HG03571 (cell line): Measurements from ENCODE around the gene FBXO46.

Experiments used
- ATAC-seq: cut with Tn5 transposase; IDR thresholded peaks from one replicate; pipeline ENCODE4 v1.9.1; 2021; ENCODE audit not compliant: unreplicated experiment

Gene FBXO46, protein sequence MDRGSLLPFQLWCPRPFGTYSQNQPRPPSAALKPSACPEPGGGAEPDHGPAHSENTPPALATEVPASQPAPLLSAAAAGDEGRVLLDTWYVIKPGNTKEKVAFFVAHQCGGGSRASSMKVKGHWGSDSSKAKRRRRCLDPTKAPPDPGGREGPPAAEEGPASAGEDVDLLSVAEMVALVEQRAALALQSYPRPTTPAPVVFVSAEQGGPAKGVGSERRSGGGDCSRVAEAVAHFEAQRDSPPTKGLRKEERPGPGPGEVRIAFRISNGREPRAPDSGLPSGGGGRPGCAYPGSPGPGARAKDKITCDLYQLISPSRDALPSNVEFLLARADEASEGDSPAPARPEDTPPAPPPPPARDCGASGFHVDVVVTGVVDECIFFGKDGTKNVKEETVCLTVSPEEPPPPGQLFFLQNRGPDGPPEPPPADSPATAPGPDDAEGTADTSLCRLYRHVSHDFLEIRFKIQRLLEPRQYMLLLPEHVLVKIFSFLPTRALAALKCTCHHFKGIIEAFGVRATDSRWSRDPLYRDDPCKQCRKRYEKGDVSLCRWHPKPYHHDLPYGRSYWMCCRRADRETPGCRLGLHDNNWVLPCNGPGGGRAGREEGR

DNA sequence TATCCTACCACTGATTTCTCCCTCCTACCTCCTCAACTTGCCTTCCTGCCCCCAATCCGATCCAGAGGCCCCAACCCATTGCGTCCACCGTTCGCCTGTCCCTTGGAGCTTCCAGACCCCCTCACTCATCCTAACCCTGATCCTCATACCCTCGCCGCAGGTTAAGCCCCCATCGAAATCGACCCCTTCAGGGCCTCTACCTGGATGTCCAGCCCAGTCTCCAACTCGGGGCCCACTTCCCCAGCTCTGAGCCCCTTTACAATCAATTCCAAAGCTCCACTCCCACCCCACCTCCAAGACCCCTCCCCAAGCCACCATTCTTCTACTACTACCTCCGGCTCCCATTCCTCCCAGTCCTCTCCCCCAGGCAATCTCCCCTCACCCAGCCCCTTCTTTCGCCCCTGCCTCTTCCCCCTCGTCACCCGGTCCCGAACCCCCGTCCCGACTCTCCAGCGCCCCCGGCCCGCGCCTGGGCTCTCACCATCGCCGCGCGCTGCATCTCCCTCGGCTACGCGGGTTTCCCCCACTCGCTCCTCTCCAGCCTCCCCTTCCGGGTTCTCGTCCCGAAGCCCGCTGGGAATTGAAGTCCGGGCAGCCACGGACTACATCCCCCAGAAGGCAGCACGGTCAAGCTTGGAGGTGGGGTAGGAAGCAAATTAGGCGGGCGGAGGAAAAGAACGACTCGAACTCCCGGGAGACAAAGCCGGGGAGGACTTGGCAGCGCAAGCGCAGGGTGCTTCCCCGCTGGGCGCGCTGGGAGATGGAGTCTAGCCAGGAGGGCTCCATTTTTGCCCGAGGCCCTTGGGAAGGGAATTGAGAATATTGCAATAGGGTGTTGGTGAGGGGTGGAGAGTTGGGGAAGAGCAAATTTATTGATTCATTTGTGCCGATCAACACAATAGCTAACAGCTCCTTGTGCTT lies at the start of gene FBXO46:
Gene FBXO46 (minus strand): TSS at position 529 of the 921 bp plus-strand sequence. CDS start 17,401 bp downstream, outside the sequence.
- ATAC-seq, result peak; percentile 76

DNA sequence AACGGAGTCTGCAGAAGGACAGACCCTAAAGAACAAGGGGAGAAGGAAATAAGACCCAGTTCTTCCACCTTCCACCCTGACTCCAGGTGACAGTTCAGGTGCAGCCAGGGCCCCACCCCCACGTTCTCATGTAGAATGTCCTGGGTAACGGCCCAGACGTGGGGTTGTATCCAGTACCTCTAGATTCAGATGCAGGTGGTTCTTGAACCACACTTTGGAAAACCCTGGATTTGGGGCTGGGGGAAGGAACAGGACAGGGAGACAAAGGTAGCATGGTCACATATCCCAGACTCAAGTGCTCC lies 49.4 kb upstream of the FBXO46 start:
- no peak for ATAC-seq

DNA sequence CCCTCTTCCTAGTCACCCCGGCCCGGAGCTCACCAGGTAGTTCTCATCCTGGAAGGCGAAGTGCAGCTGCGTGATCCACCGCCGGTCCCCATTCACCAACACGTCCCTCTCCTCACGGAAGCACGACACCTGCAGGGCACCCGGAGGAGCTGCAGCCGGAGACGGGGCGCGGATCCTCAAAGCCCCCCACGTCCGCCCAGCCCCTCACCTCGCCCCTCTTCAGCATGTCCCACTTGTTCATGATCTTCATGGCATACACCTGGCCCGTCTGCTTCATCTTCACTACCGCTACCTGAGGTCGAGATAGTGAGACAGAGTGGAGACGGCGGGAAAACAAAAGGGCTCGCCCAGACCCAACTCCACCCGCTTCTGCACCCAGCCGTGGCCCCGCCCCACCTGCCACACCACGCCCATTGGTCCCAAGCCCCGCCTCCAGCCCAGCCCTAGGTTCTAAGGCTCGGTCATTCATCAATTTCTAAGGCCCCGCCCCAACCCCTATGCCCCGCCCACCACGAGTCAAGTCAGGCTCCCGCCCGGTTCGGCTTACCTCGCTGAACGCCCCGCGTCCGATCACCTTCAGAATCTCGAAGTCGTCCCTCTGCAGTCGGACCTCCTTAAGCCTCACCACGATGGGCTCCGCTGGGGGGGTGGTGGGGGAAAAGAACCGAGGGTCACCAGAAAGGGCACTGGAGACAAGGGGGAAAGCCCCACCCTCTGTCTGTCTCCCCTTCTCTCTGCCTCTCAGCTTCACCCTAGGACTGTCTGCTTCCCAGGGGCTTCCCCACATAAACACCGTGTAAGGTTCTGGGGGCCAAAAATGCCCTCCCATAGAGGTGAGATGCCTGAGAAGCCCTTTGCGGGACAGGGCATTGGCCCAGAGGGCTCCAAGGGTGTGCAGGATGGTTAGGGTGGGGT lies 48.8 kb upstream of the FBXO46 start:
- peak; percentile 65 for ATAC-seq

DNA sequence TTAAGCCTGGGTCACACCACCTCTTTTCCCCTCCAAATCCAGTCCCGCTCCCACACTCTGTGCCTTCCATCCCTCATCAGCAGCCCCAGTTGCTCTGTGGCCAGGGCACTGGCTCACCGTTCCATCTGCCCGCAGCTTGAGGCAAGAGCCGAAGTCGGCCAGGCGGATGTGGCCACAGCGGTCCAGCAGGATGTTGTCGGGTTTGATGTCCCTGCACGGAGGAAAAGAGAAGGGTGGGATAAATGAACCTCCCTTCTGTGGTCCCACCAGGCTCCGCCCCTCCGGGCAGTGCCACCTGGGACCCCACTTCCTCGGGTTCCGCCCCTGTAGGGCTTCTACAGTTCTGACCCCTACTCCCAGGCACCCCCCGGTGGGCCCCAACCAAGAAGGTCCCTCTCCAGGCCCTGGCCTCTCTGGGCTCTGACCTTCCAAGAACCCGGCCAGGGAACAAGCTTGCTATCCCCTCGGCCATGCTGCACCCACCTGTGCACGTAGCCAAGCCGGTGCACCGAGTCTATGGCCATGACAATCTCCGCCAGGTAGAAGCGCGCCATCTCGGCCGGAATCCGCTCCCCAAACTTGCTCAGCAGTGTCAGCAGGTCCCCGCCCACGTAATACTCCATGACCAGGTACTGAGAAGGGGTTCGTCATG lies 47.4 kb upstream of the FBXO46 start:
- no peak for ATAC-seq

DNA sequence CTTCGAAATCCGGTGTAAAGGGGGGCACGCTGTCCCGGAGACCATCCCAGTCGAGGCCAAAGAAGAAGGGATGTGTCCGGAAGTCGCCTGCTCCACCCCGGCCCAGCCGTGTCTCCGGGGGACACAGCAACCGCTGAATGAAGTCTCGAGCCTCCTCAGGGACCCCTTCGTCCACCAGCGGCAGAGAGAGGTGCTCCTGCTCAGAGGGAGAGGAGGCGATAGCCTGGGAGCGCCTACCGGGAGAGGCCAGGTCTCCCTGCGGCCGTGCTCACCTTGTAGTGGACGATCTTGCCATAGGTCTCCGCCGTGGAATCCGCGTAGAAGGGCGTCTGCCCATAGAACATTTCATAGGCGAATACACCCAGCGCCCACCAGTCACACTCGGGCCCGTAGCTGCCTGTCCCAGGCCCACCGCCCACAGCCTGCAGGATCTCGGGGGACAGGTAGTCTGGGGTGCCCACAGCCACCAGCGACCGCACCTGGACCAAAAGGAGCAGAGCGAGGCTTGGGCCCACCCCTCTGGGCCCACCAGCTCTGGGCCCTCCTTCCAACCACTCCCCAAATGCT lies 46.8 kb upstream of the FBXO46 start:
- ATAC-seq, result no peak

DNA sequence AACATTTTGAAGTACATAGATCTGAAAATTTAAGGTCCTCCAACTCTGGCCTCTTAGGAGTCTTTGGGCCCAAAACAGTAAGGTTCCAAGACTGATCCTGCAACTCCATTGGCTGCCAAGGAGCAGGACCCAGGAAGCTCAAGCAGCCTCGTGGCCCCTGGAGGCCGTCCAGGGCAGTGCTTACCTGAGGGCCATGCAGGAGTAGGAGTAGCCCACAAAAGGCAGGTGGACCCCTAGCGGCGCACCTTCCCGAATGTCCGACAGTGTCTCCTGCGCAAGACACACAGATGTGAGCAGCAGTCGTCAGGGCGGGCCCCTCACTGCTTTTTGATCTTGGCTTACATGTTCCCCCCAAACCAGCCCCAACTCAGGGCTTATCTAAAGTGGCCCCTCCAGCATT lies 44.1 kb upstream of the FBXO46 start:
- ATAC-seq, result no peak

DNA sequence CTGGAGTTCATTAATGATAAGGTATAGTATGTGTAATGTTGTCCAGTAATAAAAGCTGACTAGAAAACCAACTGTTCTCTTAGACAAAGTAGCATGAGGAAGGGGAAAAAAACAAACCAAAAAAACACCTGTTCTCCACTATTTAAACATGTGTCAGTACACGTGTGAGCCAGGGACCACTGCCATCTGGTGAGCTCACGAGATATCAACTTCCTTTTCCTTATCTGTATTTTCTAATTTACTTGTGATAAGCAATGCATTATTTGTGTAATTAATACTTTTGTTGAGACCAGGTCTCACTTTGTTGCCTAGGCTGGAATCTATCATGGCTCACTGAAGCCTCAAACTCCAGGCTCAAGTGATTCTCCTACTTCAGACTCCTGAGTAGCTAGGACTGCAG lies 42.7 kb upstream of the FBXO46 start:
- ATAC-seq, result no peak

DNA sequence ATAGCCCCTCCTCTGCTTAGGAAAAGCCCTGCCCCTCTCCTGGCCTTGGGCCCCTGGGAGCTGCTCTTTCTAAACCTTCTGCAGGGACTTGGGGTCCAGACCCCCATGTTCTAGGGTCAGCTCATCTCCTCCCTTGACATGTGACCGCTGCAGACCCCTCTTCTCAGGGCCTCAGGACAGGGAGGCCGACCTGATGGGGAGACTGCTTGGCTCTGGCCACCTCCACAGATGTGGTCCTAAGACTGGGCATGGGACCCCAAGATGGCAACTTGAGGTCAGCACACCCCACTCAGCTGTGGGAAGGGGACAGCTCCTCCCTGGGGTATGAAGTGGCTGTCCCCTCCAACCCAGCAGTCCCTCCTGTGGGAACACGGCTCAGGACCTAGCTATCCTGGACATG lies 42.2 kb upstream of the FBXO46 start:
- ATAC-seq, result no peak

DNA sequence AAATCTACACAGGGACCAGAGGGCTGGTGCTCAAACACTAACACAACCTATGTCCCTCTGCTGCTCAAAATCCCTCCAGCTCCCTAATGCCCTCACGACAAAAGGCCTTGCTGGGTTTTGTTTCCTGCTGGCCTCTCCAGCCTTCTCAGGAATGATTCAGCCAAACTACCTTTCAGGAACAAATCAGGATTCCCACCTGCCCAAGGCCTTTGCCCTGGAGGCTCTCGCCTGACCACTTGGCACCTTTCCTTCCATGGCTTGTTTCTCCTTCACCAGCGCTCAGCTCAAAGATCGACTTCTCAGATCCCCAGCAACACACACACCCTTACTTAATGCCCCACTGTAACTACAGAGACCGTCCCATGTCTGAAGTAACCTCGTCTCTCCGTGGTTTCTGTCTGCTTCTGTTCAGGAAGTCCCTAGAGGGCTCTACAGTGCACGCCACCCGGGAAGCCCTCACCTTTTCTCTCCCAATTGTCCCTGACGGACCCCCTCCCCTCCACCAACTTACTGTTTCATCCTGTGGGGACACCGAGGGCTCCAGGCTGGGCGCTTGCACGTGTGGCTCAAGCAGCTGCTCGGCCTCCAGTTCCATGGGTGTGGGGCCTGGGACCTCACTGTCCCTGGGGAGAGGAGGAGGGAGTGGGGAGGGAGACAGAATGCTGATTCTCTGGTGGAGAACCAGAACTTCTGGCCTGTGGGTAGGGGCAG lies 41.6 kb upstream of the FBXO46 start:
- ATAC-seq, result no peak

DNA sequence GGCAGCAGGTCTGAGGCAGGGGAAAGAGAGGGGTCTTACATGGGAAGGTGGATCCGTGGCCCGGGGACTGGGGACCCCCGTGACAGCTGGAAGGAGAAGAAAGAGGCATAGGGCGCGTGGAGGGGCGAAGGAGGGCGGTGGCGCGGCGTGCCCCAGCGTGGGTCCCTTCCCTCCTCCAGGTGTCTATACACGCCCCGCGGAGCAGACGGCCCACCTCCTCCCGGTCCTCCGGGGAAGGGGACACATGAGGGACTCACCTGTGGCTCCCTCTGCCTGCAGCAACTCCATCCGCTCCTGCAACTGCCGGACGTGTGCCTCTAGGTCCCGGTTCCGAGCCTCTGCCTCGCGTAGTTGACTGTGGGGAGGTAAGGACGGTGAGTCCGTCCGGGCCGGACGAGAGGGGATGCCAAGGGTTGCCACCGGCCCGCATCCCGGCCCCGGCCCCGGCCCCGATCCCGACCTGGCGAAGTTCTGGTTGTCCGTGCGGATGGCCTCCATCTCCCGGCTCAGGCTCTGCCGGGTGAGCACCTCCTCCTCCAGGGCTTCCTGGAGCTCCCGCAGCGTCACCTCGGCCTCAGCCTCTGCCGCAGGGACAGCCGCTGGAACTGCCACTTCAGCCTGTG lies 40.7 kb upstream of the FBXO46 start:
- no peak for ATAC-seq

DNA sequence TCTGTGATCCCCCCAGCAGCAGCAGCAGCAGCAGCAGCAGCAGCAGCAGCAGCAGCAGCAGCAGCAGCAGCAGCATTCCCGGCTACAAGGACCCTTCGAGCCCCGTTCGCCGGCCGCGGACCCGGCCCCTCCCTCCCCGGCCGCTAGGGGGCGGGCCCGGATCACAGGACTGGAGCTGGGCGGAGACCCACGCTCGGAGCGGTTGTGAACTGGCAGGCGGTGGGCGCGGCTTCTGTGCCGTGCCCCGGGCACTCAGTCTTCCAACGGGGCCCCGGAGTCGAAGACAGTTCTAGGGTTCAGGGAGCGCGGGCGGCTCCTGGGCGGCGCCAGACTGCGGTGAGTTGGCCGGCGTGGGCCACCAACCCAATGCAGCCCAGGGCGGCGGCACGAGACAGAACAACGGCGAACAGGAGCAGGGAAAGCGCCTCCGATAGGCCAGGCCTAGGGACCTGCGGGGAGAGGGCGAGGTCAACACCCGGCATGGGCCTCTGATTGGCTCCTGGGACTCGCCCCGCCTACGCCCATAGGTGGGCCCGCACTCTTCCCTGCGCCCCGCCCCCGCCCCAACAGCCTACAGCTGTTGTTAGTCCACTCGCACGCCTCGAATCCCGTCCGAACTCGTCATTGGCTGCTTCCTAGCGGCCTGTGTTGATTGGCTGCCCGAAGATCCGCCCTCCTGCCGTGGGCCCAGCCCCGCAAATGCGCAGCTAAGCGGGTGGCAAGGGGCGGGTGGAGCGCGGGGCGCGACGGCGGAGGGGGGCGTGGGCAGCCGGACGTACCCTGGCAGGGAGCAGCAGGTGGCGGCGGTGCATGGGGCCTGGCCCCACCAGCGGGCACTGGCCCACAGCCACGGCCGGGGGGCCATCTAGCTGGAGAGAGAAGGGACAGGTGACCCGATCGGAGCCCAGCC lies 39.8 kb upstream of the FBXO46 start:
- ATAC-seq, result peak; percentile 47

DNA sequence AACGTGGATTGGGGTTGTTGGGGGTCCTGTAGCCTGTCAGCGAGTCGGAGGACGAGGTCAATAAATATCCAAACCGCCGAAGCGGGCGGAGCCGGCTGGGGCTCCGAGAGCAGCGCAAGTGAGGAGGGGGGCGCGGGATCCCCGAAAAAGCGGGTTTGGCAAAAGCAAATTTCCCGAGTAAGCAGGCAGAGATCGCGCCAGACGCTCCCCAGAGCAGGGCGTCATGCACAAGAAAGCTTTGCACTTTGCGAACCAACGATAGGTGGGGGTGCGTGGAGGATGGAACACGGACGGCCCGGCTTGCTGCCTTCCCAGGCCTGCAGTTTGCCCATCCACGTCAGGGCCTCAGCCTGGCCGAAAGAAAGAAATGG lies 39.1 kb upstream of the FBXO46 start:
- no peak for ATAC-seq

DNA sequence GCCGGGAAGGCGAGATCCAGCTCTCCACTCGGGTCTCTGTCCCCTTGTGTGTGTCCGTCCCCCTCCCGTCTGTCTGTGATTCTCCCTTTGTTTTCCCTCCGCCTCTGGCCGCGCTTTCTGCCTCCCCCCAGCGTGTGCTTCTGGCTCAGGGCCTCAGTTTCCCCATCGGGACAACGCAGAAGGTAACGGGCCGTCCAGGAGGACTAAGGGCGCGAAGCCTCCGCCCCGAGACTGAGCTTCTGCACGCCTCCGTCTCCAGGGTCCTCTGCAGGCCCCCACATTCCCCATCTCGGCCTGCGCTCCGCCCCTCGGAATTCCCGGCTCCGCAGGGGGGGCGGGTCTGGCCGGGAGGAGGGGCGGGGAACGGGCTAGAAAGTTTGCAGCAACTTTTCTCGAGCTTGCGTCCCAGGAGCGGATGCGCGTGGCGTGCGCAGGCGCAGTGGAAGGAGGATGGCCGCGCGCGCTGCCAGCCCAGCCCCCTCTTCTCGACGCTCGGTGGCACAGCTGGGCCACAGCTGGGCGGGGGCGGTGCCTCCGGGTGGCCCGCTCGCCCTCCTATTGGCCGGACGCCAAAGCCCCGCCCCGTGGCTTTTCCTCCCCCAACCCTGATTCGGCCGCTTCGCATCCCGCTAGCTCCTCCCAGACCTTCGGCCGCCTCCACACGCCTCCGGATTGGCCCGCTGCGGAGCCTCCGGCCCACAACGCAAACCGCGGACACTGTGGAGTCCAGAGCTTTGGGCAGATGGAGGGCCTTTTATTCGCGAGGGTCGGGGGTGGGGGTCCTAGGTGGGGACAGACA lies 38.5 kb upstream of the FBXO46 start, which contains the start of gene SIX5:
Gene SIX5 (minus strand): TSS at position 269 of the 799 bp plus-strand sequence. CDS start 408 bp downstream, outside the sequence.
- ATAC-seq, result peak; percentile 55

DNA sequence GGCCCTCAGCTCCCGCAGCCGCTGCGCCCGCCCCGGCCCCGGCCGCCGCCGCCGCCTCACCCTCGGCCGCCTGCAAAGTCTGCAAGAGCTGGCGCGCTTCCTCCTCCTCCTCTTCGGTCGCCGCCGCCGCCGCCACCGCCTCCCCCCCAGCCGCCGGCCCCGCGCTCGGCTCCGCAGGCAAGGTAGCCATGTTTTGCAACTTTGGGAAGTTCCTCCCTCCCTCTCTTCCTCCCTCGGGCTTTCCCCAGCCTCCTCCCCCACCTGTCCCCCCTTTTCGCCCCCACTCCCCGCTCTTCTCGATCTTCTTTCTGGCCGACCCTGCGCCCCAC lies 37.9 kb upstream of the FBXO46 start:
- ATAC-seq, result no peak

DNA sequence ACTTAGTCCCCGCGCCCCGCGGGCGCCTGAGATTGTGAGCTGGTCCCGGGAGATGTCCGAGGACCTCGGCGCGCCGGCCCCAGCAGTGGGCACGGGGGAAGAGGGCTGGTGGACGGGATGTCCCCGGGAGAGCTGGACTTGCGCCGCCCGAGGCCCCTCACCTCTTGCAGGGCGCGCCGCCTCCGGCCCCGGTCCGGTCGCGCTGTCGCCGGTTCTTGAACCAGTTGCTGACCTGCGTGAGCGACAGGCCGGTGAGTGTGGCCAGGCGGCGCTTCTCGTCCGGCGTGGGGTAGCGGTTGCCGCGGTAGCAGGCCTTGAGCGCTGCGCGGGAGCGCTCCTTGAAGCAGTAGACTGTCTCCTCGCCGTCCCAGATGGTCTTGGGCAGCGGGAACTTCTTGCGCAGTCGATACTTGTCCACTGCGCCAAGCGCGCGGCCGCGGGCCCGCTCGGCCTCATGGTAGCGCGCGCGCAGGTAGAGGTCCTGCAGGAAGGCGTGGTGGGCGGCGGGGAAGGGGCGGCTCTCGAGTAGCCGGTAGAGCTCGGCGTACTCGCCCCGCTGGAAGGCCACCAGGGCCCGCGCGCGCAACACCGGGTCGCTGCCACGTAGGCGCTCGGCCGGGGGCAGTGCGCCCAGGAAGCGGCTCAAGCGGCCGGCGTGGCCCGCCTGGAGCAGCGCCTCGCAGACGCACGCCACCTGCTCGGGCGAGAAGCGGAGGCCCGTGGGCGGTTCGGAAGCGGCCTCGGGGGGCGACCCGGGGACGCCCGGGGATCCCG lies 37.4 kb upstream of the FBXO46 start:
- ATAC-seq, result no peak

DNA sequence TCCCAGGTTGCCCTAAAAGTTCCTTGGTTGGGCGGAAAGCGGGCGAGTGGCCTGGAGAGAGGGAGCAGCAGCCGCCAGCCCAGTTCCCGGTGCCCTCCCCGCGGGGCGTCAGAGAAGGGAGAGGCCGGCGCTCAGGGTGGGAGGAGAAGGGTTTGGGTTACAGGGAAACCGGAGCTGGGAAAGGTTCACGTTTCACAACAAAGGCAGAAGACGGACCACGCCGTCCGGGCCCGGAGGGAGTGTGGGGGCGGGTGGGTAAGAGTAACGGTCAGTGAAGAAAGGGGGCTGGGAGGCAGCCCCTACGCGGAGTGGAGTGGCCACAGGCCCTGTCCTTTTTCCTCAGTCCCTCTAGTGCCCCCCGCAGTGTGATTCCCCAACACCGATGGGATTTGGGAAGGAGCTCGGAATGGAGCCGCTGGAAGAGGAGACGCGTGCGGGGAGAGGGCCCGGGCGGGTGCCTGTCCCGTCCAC lies 36.7 kb upstream of the FBXO46 start:
- no peak for ATAC-seq
